ENCODE data around the gene KMO.

- no peak for TF ChIP-seq EZH2 (IDR thresholded peaks at IDR 0.05; ENCODE audit: borderline replicate concordance, low read depth, low read length, severe bottlenecking)
- TF ChIP-seq, protein P1, sequence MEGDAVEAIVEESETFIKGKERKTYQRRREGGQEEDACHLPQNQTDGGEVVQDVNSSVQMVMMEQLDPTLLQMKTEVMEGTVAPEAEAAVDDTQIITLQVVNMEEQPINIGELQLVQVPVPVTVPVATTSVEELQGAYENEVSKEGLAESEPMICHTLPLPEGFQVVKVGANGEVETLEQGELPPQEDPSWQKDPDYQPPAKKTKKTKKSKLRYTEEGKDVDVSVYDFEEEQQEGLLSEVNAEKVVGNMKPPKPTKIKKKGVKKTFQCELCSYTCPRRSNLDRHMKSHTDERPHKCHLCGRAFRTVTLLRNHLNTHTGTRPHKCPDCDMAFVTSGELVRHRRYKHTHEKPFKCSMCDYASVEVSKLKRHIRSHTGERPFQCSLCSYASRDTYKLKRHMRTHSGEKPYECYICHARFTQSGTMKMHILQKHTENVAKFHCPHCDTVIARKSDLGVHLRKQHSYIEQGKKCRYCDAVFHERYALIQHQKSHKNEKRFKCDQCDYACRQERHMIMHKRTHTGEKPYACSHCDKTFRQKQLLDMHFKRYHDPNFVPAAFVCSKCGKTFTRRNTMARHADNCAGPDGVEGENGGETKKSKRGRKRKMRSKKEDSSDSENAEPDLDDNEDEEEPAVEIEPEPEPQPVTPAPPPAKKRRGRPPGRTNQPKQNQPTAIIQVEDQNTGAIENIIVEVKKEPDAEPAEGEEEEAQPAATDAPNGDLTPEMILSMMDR (IDR thresholded peaks at IDR 0.05; ENCODE audit: borderline replicate concordance, extremely low read depth, low read length, poor library complexity, severe bottlenecking), result no peak
These were observed 15.8 kb downstream of the KMO start for GRCh38 chr1:241548008-241548407.

Data from DND-41 (cell line).